Thyroid gland (tissue), 4 donors: Measurements from ENCODE around the gene KANSL1L.

Source experiments
- POLR2A ChIP-seq, 2 donors: fragments of 450-650 bp; IDR thresholded peaks; one replicate each; pipeline ENCODE4 v1.6.1; 2017; ENCODE audit warnings: antibody characterized with exemption in 2 of 2, mild to moderate bottlenecking in 2 of 2, moderate library complexity in 1 of 2
- TF ChIP-seq, protein P1 (sequence below), 6 experiments: fragments of 200-600 bp in 3 of 6; fragments of 450-650 bp in 3 of 6; sonication (generic) in 3 of 6; IDR thresholded peaks; one replicate each; pipeline ENCODE4 v1.5.1; 2016 to 2019; ENCODE audit warnings: antibody characterized with exemption in 6 of 6, mild to moderate bottlenecking in 2 of 6, inconsistent platforms in 1 of 6, moderate library complexity in 1 of 6

DNA sequence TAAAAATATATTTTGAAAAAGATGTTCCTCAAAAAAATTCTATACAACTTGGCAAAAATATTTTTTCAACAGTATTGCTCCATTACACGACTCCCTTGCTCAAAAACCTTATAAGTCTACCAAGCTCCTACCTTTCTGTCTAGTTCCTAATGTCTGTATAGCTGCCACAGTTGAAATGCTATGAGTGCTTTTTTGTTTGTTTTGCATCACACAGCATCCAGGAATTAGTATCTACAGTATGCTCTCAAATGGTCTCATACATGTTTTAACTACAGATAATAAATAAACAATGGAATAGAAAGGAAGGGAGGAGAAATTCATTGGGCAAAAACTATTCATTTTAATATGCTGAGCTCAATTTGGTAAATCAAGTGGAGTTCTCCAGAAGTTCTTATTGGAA, 36.7 kb upstream of the KANSL1L start:
- TF ChIP-seq, protein P1, sequence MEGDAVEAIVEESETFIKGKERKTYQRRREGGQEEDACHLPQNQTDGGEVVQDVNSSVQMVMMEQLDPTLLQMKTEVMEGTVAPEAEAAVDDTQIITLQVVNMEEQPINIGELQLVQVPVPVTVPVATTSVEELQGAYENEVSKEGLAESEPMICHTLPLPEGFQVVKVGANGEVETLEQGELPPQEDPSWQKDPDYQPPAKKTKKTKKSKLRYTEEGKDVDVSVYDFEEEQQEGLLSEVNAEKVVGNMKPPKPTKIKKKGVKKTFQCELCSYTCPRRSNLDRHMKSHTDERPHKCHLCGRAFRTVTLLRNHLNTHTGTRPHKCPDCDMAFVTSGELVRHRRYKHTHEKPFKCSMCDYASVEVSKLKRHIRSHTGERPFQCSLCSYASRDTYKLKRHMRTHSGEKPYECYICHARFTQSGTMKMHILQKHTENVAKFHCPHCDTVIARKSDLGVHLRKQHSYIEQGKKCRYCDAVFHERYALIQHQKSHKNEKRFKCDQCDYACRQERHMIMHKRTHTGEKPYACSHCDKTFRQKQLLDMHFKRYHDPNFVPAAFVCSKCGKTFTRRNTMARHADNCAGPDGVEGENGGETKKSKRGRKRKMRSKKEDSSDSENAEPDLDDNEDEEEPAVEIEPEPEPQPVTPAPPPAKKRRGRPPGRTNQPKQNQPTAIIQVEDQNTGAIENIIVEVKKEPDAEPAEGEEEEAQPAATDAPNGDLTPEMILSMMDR (IDR thresholded peaks at IDR 0.05), result no peak
- no peak for TF ChIP-seq POLR2A (IDR thresholded peaks at IDR 0.05)
